GM21360 (cell line): Measurements from ENCODE around the gene PLPP4.

ENCODE experiments used
- ATAC-seq: cut with Tn5 transposase; IDR thresholded peaks from one replicate; pipeline ENCODE4 v1.9.1; 2021; ENCODE audit warnings: mild to moderate bottlenecking, moderate library complexity; ENCODE audit not compliant: unreplicated experiment

Gene PLPP4

GRCh38 chr10:120485946-120486345 lies 28.9 kb downstream of the PLPP4 start:
- ATAC-seq = no peak

- ATAC-seq = no peak
Observed at GRCh38 chr10:120486671-120487205, 29.7 kb downstream of the PLPP4 start.

- ATAC-seq = no peak
Observed at GRCh38 chr10:120490288-120490687, 33.3 kb downstream of the PLPP4 start.

GRCh38 chr10:120492346-120492745 lies 35.3 kb downstream of the PLPP4 start:
- ATAC-seq = no peak

GRCh38 chr10:120493411-120494312 lies 36.6 kb downstream of the PLPP4 start:
- ATAC-seq = no peak

- no peak for ATAC-seq
Observed at GRCh38 chr10:120494313-120494710, 37.3 kb downstream of the PLPP4 start.

- no peak for ATAC-seq
Observed at GRCh38 chr10:120495226-120496009, 38.4 kb downstream of the PLPP4 start.

GRCh38 chr10:120499883-120500282 lies 42.9 kb downstream of the PLPP4 start:
- no peak for ATAC-seq

- no peak for ATAC-seq
Observed at GRCh38 chr10:120503689-120504088, 46.7 kb downstream of the PLPP4 start.

- peak; percentile 42 for ATAC-seq
Observed at GRCh38 chr10:120504227-120504626, 47.2 kb downstream of the PLPP4 start.

GRCh38 chr10:120505056-120505455 lies 48.0 kb downstream of the PLPP4 start:
- ATAC-seq = no peak

GRCh38 chr10:120505866-120506265 lies 48.8 kb downstream of the PLPP4 start:
- no peak for ATAC-seq

- no peak for ATAC-seq
Observed at GRCh38 chr10:120506674-120507073, 49.6 kb downstream of the PLPP4 start.

- ATAC-seq = no peak
Observed at GRCh38 chr10:120507175-120507574, 50.1 kb downstream of the PLPP4 start.

GRCh38 chr10:120507651-120508050 lies 50.6 kb downstream of the PLPP4 start:
- ATAC-seq = no peak

GRCh38 chr10:120508393-120508792 lies 51.4 kb downstream of the PLPP4 start:
- ATAC-seq = no peak

GRCh38 chr10:120508966-120509365 lies 51.9 kb downstream of the PLPP4 start:
- ATAC-seq = no peak

- no peak for ATAC-seq
Observed at GRCh38 chr10:120511165-120511564, 54.1 kb downstream of the PLPP4 start.

GRCh38 chr10:120513307-120513796 lies 56.3 kb downstream of the PLPP4 start:
- ATAC-seq = no peak

GRCh38 chr10:120514035-120514620 lies 57.1 kb downstream of the PLPP4 start:
- no peak for ATAC-seq

GRCh38 chr10:120514959-120515358 lies 57.9 kb downstream of the PLPP4 start:
- no peak for ATAC-seq
